Heart left ventricle (tissue), 13 donors: ENCODE results near the gene NCS1.

Experiments used
- CTCF ChIP-seq, 12 donors: fragments of 200-600 bp; sonication (generic) in 4 of 12; IDR thresholded peaks; one replicate each; pipeline versions ENCODE4 v1.5.0 to v1.8.0; 2018 to 2022; ENCODE audit warnings: antibody characterized with exemption in 12 of 12, mild to moderate bottlenecking in 5 of 12
- POLR2A ChIP-seq, 2 donors: fragments of 450-650 bp; IDR thresholded peaks; one replicate each; pipeline ENCODE4 v1.6.1; 2017; ENCODE audit warnings: antibody characterized with exemption in 2 of 2, mild to moderate bottlenecking in 2 of 2, moderate library complexity in 2 of 2
- donor health status: ischemic (EF 13 %, LVEDD 7.1; RV severe dilation, severe dysfunction).
- donor health status: DM: no; HTN: yes; CAD: no.
- donor health status: DM: no; HTN: no; CAD: no.
- donor health status: ischemic (EF 25% LVEDD 6.9; RV normal size, moderate dysfunction).
- donor health status: ischemic (EF 25% LVEDD 5.7; RV mildly dilated, moderate dysfunction).
- donor health status: ischemic (EF 35%, LVEDD 5.7; RV mildly dilated, moderate dysfunction).
- donor health status: nonischemic (EF 11% LVEDD 7.7; RV severe dilation, severe dysfunction).
- donor health status: DM: yes; HTN: yes; CAD: no.
- donor health status: PGD.
- donor health status: ischemic (EF 29% LVEDD 5.4; RV normal size, mild dysfunction).
- donor health status: nonischemic (EF 23%, LVEDD 6.1; RV moderate dilation, normal function).

- TF ChIP-seq CTCF (IDR thresholded peaks at IDR 0.05) (no peak), POLR2A (IDR thresholded peaks at IDR 0.05) (no peak)
Measured at GRCh38 chr9:130175355-130175754, 3.2 kb downstream of the NCS1 start.
